Colonic mucosa (tissue), 4 donors: ENCODE results near the gene CUX1. TPM values are rescaled to one million over a fixed set of nuclear protein-coding genes. Genes with fewer than 3 reads are reported as not detected.

Source experiments
- DNase-seq: peaks from one replicate; pipeline ENCODE4 v3.0.0-alpha.2; 2020
- H3K27ac ChIP-seq: fragments of 200-600 bp; one replicate; pipeline ENCODE4 v1.8.0; 2021
- H3K27me3 ChIP-seq: fragments of 200-600 bp; one replicate; pipeline ENCODE4 v1.8.0; 2021
- H3K36me3 ChIP-seq: fragments of 200-600 bp; one replicate; pipeline ENCODE4 v1.8.0; 2021
- H3K4me1 ChIP-seq: fragments of 200-600 bp; one replicate; pipeline ENCODE4 v1.8.0; 2021; ENCODE audit warnings: mild to moderate bottlenecking
- H3K4me3 ChIP-seq: fragments of 200-600 bp; one replicate; pipeline ENCODE4 v1.8.0; 2021
- H3K9ac ChIP-seq, 2 donors: one replicate each; pipeline ENCODE4 v1.7.0; 2013; ENCODE audit warnings: control low read depth in 2 of 2, low read depth in 2 of 2, low read length in 2 of 2
- H3K9me3 ChIP-seq: fragments of 200-600 bp; one replicate; pipeline ENCODE4 v1.8.0; 2021
- CTCF ChIP-seq: fragments of 200-600 bp; IDR thresholded peaks from one replicate; pipeline ENCODE4 v1.8.0; 2022; ENCODE audit warnings: antibody characterized with exemption, mild to moderate bottlenecking
- intact Hi-C: fragments of 100-400 bp; cut with DNase I; formaldehyde crosslinking; loops from one replicate; pipeline ENCODE4 v1.14.1; 2022
- total RNA-seq, 2 donors: library from RNA; stranded (reverse); fragmentation: NEBNext Ultra II Directional in 1 of 2; extraction: Animal tissue kit (Norgen Biotek cat#: 25700) in 1 of 2; gene quantifications; one replicate each; pipeline ENCODE4 v1.2.1, GENCODE V29; 2021
- donor health status: healthy.
- donor health status: DM: no; HTN: no; CAD: no.
- donor health status: DM: no; HTN: no; CAD: no.

Gene CUX1
- total RNA-seq, 2 donors from 2014 or later, result 68.5 to 97.5 TPM

DNA sequence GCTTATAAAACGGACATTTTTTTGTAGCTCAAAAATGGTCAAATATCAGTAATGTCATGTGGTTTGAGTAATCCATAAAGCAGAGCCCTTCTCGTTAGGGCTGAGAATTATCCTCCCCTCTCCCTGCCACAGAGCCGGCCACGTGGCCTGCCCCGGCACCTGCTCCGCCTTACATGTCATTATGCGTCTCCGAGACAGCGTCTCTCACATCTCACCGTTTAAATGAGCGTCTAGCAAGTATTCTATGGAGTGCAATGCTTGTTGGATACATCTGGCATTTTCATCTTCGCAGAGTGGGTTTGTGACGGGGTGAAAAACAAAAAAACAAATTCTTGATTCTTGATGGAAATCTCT is 86.1 kb downstream of the CUX1 start:
- no peak for DNase-seq
- no peaks in the 10 kb centered on the region for H3K4me1 ChIP-seq
- intact Hi-C loops, result no loop called here
- no peak for TF ChIP-seq CTCF
- H3K27ac ChIP-seq, result no peak overlapping the region
- no peak overlapping the region for H3K4me3 ChIP-seq
- H3K27me3 ChIP-seq, result no peaks in the 10 kb centered on the region
- no peaks in the 10 kb centered on the region for H3K9me3 ChIP-seq
- no peak overlapping the region for H3K9ac ChIP-seq
- H3K36me3 ChIP-seq, result no peaks in the 10 kb centered on the region

DNA sequence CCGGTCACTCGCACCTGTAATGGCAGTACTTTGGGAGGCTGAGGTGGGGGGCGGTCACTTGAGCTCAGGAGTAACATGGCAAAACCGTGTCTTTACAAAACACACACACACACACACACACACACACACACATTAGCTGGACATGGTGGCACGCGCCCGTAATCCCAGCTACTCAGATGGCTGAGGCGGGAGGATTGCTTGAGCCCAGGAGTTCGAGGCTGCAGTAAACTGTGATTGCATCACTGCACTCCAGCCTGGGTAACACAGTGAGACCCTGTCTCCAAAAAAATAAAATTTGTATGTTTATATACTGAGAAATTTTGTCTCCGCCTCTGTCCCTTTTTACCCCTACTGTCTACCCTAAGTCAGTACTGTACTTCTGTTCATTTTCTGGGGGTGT is 86.6 kb downstream of the CUX1 start:
- Histone ChIP-seq H3K4me3 (no peak overlapping the region), H3K9me3 (no peaks in the 10 kb centered on the region), H3K27me3 (no peaks in the 10 kb centered on the region), H3K9ac (no peak overlapping the region), H3K4me1 (no peaks in the 10 kb centered on the region), H3K36me3 (no peaks in the 10 kb centered on the region), H3K27ac (no peak overlapping the region)
- TF ChIP-seq CTCF, result no peak
- intact Hi-C loops, result no loop called here
- no peak for DNase-seq

DNA sequence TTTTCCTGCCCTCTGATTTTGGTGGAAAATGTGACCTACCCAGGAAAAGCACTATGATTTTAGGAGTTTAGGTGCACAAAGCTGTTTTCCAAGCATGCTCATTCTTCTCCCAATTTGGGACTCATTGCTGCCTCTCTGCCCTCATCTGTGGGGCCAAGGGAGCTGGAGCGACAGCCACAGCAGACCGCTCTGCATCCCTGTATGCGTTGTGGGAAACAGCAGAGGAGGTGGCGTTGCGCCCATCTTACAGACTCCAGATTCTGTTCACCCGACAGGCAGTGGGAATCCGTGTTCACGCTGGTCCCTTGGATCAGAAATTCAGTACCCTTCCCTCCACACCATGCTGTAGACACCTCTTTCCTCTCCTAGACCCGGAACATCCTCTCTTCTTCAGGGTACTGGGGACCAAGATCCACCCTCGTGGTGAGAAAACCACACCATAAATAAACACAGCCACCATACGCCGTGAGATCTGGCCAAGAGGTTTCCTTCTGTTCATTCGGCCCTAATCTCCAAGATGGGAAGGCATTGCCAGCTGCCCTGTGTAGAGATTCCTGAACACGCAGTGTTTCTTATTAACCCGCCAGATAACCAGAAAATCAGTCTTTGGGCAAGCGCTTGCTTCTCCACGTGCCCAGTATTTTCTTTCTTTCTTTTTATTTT is 87.9 kb downstream of the CUX1 start:
- Histone ChIP-seq H3K9me3 (no peaks in the 10 kb centered on the region), H3K36me3 (no peaks in the 10 kb centered on the region), H3K9ac (no peak overlapping the region), H3K27me3 (no peaks in the 10 kb centered on the region), H3K27ac (no peak overlapping the region), H3K4me1 (no peaks in the 10 kb centered on the region), H3K4me3 (no peak overlapping the region)
- intact Hi-C loops, result no loop called here
- TF ChIP-seq CTCF, result no peak
- DNase-seq, result no peak

DNA sequence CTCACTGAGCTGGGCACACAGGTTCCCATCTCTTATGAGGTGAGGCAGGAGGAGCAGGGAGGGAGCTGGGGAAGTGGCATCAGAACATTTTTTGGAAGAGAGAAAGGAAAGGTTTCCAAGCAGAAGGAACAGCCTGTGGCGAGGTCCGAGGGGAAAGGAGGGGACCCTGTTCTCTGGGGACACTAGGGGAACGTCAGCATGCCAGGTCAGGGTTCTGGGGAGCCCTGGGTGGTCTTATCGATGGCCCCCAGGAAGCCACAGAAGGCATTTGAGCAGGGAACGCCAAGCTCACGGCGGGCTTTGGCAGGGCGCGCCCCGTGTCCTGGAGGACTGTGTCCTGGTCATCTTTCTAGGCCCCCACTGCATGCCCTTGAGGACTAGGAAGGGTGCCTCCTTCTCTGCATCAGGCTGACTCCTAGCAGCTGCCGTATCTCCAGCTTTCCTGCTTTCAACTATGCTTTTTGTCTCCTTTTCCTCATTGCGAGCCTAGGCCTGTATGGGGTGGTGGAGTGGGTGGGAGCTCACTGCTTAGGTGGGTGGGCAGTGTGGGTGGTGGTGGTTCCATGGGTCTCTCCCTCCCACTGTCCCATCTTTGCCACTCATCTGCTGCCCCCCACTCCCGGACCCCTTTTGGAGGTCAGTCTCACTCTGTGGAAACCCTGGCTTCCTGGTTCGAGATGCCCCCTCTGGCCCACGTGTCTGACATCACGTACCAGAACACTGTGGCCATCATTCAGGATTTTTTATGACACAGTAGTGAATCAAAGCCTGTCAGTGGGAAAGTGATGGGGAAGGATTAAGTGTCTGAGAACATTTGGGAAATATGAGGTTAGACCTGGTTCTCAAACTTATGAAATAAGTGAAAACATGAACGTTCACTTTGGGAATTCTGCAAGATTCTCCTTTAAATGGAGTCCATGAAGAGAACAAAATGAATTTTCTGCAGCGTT is 89.1 kb downstream of the CUX1 start:
- Histone ChIP-seq H3K9me3 (no peaks in the 10 kb centered on the region), H3K36me3 (no peaks in the 10 kb centered on the region), H3K27ac (no peak overlapping the region), H3K27me3 (no peaks in the 10 kb centered on the region), H3K9ac (no peak overlapping the region), H3K4me1 (no peaks in the 10 kb centered on the region), H3K4me3 (no peak overlapping the region)
- no peak for DNase-seq
- intact Hi-C loops, result no loop called here
- no peak for TF ChIP-seq CTCF

- H3K4me1 ChIP-seq, result no peaks in the 10 kb centered on the region
- no peaks in the 10 kb centered on the region for H3K9me3 ChIP-seq
- DNase-seq, result no peak
- H3K4me3 ChIP-seq, result no peak overlapping the region
- H3K27ac ChIP-seq, result no peak overlapping the region
- H3K27me3 ChIP-seq, result no peaks in the 10 kb centered on the region
- no peak overlapping the region for H3K9ac ChIP-seq
- no peaks in the 10 kb centered on the region for H3K36me3 ChIP-seq
- no peak for TF ChIP-seq CTCF
- intact Hi-C loops, result no loop called here
These were observed 93.8 kb downstream of the CUX1 start for GRCh38 chr7:101910991-101911799.
